Stromal cell of bone marrow (primary cell): ENCODE data around the gene RAD54L.
"Not testable (repeated sequence)": the region's sequence is repeated elsewhere in the genome, so short reads cannot be mapped to it uniquely, and the experiment has no call there.

ENCODE experiments used
- DNase-seq: peaks from one replicate; pipeline ENCODE4 v3.0.0-alpha.2; 2012; ENCODE audit warnings: low read depth

RAD54L gene

DNA sequence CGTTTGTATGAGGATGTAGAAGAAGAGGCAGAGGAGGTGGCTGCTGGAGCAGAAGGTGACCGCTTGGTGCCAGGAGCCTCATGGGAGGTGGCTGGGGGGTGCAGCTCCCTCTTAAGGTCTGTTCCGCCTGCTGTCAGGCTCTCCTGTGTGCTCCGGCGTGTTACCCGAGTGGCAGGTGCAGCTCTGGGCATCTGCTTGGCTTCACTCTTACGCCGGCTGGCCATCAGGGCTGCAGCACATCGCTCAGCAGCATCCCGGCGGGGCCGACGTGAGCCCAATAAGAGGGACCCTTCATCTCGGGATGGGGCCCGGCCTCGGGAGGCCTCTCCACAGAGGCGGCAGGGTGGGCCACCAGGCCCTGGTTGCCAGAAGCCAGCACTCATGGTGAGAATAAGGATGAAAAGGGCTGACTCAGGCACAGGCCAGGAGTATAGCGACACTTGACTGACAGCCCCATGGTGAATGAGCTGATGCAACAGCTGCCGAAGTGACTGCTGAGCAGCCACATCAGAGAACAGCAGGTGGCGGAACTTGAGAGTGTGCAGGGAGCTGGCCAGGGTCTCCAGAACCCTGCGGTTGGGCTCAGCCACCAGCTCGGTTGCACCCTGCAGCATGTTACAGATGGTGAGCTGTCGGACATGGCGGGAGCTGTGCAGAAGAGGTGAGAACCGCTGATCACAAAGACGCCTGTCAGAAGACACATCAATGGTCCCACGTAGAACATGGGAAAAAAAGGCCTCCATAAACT lies 38.3 kb downstream of the RAD54L start:
- DNase-seq, result no peak

- no peak for DNase-seq
Measured at GRCh38 chr1:46288485-46289133, 41.0 kb downstream of the RAD54L start.

GRCh38 chr1:46289134-46289494 lies 41.6 kb downstream of the RAD54L start:
- DNase-seq, result no peak

GRCh38 chr1:46289976-46290375 lies 42.4 kb downstream of the RAD54L start:
- DNase-seq, result no peak

DNA sequence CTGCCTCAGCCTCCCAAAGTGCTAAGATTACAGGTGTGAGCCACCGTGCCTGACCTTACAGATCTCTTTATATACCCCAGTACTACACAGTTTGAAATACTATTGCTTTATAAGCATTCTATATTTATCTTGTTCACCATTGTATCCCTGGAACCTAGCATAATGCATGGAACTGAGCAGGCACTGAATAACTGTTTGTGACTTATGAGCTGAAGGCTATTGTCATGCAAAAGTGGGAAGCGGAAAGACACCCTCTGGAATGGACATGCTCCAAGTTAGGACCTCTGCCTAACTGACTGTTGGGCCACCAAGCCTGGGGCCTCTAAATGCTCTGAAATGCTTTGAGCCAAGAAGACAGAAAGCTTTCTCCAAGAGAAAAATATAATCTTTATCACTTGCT lies 47.7 kb downstream of the RAD54L start:
- DNase-seq, result no peak

GRCh38 chr1:46298387-46298786 lies 50.8 kb downstream of the RAD54L start:
- no peak for DNase-seq

GRCh38 chr1:46300673-46301405 lies 53.3 kb downstream of the RAD54L start:
- DNase-seq, result no peak

DNA sequence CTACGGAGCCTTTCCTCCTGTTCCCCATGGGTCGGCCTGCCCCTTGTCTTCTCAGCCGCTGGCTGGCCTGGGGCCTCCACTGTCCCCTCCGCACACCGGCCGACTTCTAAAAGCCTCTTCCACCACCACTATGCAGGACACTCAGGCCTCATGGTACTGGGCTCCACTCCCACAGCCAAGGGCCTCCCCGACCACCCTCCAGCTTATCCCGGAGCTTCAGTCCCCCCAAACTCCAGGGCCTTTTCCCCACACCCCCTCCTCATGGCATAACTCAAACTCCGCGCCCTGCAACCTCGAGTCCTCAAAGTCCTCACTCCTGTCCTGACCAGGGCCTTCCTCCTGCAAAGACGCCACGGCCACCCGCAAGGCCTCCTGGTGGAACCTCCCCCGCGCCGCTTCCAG lies 53.8 kb downstream of the RAD54L start:
- DNase-seq, result no peak

GRCh38 chr1:46301808-46302640 lies 54.5 kb downstream of the RAD54L start:
- DNase-seq, result no peak

DNA sequence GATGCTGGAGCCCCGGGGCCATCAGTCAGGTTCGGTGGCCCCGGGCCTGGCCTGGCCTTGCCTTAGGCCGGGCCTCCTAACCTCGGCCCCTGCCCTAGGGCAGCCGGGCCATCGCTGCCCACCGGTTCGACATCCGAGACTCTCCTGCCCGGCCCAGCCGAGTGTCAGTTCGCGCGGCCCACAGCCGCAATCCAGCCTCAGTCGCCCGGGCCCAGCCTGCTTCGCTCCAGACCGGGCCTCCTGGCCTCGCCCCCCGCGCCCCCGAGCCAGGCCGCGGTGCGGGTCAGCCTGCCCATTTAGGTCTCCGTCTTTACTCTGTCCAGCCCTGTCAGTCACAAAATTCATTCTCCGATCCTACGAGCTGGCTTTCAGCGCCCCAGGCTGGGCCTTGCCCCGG lies 55.1 kb downstream of the RAD54L start:
- DNase-seq, result no peak

DNA sequence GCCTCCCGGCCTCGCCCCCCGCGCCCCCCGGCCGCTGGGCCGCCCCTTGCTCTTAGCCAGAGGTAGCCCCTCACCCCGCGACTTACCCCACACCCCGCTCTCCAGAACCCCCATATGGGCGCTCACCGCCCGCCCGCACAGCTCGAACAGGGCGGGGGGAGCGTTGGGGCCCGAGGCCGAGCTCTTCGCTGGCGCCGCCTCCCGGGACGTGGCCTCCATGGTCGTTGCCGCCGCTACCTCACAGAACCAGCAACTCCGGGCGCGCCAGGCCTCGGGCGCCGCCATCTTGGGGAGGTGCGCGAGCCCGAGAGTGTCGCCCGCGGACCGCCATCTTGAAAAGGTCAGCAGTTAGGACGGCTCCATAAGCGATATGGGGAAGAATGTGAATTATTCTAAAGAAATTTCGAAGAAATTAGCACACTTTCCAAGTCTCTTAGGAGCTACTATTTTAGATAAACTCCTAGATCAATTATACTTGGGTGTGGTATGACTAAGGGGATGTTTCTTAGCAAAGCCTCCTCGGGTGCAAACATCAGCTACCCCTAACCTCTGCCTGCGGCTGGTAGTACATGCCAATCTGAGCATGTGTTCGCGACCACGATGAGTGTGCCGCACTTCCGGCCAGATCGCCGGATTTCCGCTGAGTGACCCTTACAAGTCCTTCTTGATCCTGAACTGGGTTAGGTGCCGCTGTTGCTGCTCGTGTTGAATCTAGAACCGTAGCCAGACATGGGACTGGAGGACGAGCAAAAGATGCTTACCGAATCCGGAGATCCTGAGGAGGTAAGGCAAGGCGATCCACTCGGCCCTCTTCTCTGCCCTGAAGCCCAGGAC lies 55.7 kb downstream of the RAD54L start, which contains the start of the genes LRRC41 and UQCRH:
TSS of gene LRRC41 (minus strand) at position 579 of the 834 bp plus-strand sequence. CDS start at position 285, 294 bp downstream.
TSS of gene UQCRH (plus strand) at position 661 of the 834 bp plus-strand sequence. CDS start at position 730, 69 bp downstream.
- DNase-seq, result peak; percentile 95

- DNase-seq, result no peak
Measured at GRCh38 chr1:46303872-46304326, 56.3 kb downstream of the RAD54L start.

- DNase-seq, result no peak
Measured at GRCh38 chr1:46306159-46306530, 58.6 kb downstream of the RAD54L start.

GRCh38 chr1:46309401-46310159 lies 62.0 kb downstream of the RAD54L start:
- DNase-seq, result no peak

DNA sequence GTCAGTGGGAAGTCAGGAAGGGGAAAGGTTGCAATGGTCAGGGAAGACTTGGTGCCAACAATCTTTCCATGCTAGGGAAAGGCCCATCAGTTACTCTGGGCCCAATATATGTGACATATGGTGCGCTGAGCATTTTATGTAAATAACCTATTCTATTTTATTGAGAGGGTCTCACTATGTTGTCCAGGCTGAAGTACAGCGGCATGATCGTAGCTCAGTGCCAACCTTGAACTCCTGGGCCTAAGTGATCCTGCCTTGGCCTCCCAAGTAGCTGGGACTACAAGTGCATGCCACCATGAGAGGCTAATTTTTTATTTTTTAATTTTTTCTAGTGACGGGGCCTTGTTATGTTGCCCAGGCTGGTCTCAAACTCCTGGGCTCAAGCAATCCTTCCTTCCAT lies 62.8 kb downstream of the RAD54L start:
- DNase-seq, result no peak

GRCh38 chr1:46315669-46316403 lies 68.3 kb downstream of the RAD54L start:
- no peak for DNase-seq

DNA sequence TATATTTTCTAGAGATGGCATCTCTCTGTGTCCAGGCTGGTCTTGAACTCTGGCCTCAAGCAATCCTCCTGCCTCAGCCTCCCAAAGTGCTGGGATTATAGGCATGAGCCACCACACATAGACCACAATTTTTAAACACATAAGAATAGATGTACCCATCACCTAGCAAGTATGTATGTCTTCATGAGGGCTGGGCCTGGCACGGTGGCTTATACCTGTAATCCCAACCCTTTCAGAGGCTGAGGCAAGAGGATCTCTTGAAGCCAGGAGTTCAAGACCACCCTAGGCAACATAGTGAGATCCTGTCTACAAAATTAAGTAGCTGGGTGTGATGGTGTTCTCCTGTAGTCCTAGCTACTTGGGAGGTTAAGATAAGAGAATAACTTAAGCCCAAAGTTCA lies 69.8 kb downstream of the RAD54L start:
- no peak for DNase-seq

- not testable (repeated sequence) for DNase-seq
Measured at GRCh38 chr1:46319301-46319700, 71.7 kb downstream of the RAD54L start.
